CD8-positive, alpha-beta memory T cell (primary cell): Measurements from ENCODE around the gene ARSB. TPM values are rescaled to one million over a fixed set of nuclear protein-coding genes. Genes with fewer than 3 reads are reported as not detected.
A peak's percentile ranks its signal among the peaks of the same experiment; 100 is the strongest.

Source experiments
- CTCF ChIA-PET: fragments of 350-600 bp; sonication (Branson Sonifier 250); formaldehyde crosslinking; loops from one replicate; lab custom pipeline; 2021; ENCODE audit warnings: antibody characterized with exemption; lab: Charles Lee
- POLR2A ChIA-PET: fragments of 350-600 bp; sonication (Branson Sonifier 250); formaldehyde crosslinking; loops from one replicate; lab custom pipeline; 2021; ENCODE audit warnings: antibody characterized with exemption; lab: Charles Lee
- DNase-seq, 5 donors: peaks; one replicate each; pipeline versions ENCODE4 v3.0.0 to v3.0.0-alpha.2; 2020 to 2022; ENCODE audit warnings: mixed read lengths in 1 of 5
- H3K27ac ChIP-seq: one replicate; pipeline ENCODE4 v1.7.0; 2013; ENCODE audit warnings: low read depth, mild to moderate bottlenecking, low read length, moderate library complexity
- H3K27me3 ChIP-seq: 2 replicates; pipeline ENCODE4 v1.7.0; 2013; ENCODE audit warnings: low read length, mild to moderate bottlenecking; ENCODE audit not compliant: insufficient read depth, poor library complexity, severe bottlenecking
- H3K36me3 ChIP-seq: 2 replicates; pipeline ENCODE4 v1.7.0; 2013; ENCODE audit warnings: mild to moderate bottlenecking, low read length, moderate library complexity; ENCODE audit not compliant: insufficient read depth
- H3K4me1 ChIP-seq: 2 replicates; pipeline ENCODE4 v1.7.0; 2013; ENCODE audit warnings: mild to moderate bottlenecking, low read length, moderate library complexity; ENCODE audit not compliant: insufficient read depth
- H3K4me3 ChIP-seq: 2 replicates; pipeline ENCODE4 v1.7.0; 2013; ENCODE audit warnings: mild to moderate bottlenecking, low read length
- H3K9me3 ChIP-seq: 2 replicates; pipeline ENCODE4 v1.7.0; 2013; ENCODE audit warnings: mild to moderate bottlenecking, low read length
- H3K27ac Mint-ChIP-seq, 8 donors: one replicate each; pipeline ENCODE4 v1.8.0; 2020 to 2021; ENCODE audit warnings: mixed read lengths in 8 of 8, mild to moderate bottlenecking in 6 of 8, inconsistent platforms in 3 of 8, moderate library complexity in 3 of 8
- H3K27me3 Mint-ChIP-seq, 2 donors: one replicate each; pipeline ENCODE4 v1.8.0; 2020 to 2021; ENCODE audit warnings: mixed read lengths in 2 of 2, mild to moderate bottlenecking in 1 of 2, moderate library complexity in 1 of 2
- H3K36me3 Mint-ChIP-seq, 3 donors: one replicate each; pipeline ENCODE4 v1.8.0; 2020 to 2021; ENCODE audit warnings: mixed read lengths in 3 of 3, inconsistent platforms in 1 of 3, mild to moderate bottlenecking in 1 of 3
- H3K4me1 Mint-ChIP-seq, 3 donors: one replicate each; pipeline ENCODE4 v1.8.0; 2020 to 2021; ENCODE audit warnings: mixed read lengths in 3 of 3, inconsistent platforms in 1 of 3, mild to moderate bottlenecking in 1 of 3
- H3K4me3 Mint-ChIP-seq, 7 donors: one replicate each; pipeline ENCODE4 v1.8.0; 2020 to 2021; ENCODE audit warnings: mixed read lengths in 7 of 7, mild to moderate bottlenecking in 6 of 7, moderate library complexity in 4 of 7, inconsistent platforms in 2 of 7
- H3K9me3 Mint-ChIP-seq, 5 donors: one replicate each; pipeline ENCODE4 v1.8.0; 2020 to 2022; ENCODE audit warnings: mixed read lengths in 5 of 5, mild to moderate bottlenecking in 3 of 5, moderate library complexity in 2 of 5, inconsistent platforms in 1 of 5
- polyA plus RNA-seq: library from polyadenylated mRNA; unstranded; fragments of 300-500 nt; fragmentation: Illumina TruSeq; gene quantifications from one replicate; pipeline ENCODE4 v1.2.3, GENCODE V29; 2021
- total RNA-seq, 2 experiments: library from RNA; stranded (reverse); gene quantifications; one replicate each; pipeline ENCODE4 v1.2.3, GENCODE V29; 2021

Gene ARSB
- total and polyA plus RNA-seq, 3 experiments from 2014 or later, result 5.1 to 19.9 (median 19.6) TPM

- Mint-ChIP-seq H3K9me3 (peaks cover 0 to under 1% (median 0%) of the 10 kb centered on the region in 5 donors), H3K27ac (peak overlapping the region in 1 of 8 donors; percentile 18), H3K27me3 (no peaks in the 10 kb centered on the region), H3K4me1 (no peaks in the 10 kb centered on the region), H3K4me3 (no peak overlapping the region), H3K36me3 (peaks cover 3 to 23% (median 10%) of the 10 kb centered on the region in 3 donors)
- no peak for DNase-seq
- H3K9me3 ChIP-seq, result no peaks in the 10 kb centered on the region
- H3K36me3 ChIP-seq, result no peaks in the 10 kb centered on the region
- ChIA-PET POLR2A (no interaction called here), CTCF (interaction anchor here (1.1 kb wide), 1 partner anchor 14 kb away, joined by 3 read pairs; no protein-coding TSS in a partner anchor)
- no peak overlapping the region for H3K4me3 ChIP-seq
- no peaks in the 10 kb centered on the region for H3K27me3 ChIP-seq
- no peak overlapping the region for H3K27ac ChIP-seq
- no peaks in the 10 kb centered on the region for H3K4me1 ChIP-seq
Observed at GRCh38 chr5:78792345-78793055, 192.6 kb downstream of the ARSB start.

- no peak overlapping the region for H3K4me3 Mint-ChIP-seq
- no peak overlapping the region for H3K27ac ChIP-seq
- no peak overlapping the region for H3K27ac Mint-ChIP-seq
- no peaks in the 10 kb centered on the region for H3K4me1 Mint-ChIP-seq
- H3K4me1 ChIP-seq, result no peaks in the 10 kb centered on the region
- POLR2A ChIA-PET, result no interaction called here
- peaks cover 3 to 27% (median 8%) of the 10 kb centered on the region in 3 donors for H3K36me3 Mint-ChIP-seq
- H3K4me3 ChIP-seq, result no peak overlapping the region
- CTCF ChIA-PET, result interaction anchor here (1.1 kb wide), 1 partner anchor 15 kb away, joined by 3 read pairs; no protein-coding TSS in a partner anchor
- no peak for DNase-seq
- no peaks in the 10 kb centered on the region for H3K36me3 ChIP-seq
- H3K9me3 ChIP-seq, result no peaks in the 10 kb centered on the region
- peaks cover 0 to 2% (median 0%) of the 10 kb centered on the region in 5 donors for H3K9me3 Mint-ChIP-seq
- H3K27me3 ChIP-seq, result no peaks in the 10 kb centered on the region
- H3K27me3 Mint-ChIP-seq, result no peaks in the 10 kb centered on the region
Observed at GRCh38 chr5:78791501-78792100, 193.5 kb downstream of the ARSB start.

GRCh38 chr5:78787783-78788182 lies 197.3 kb downstream of the ARSB start:
- CTCF ChIA-PET, result no interaction called here
- POLR2A ChIA-PET, result no interaction called here
- H3K9me3 Mint-ChIP-seq, result peaks cover 0 to 3% (median 0%) of the 10 kb centered on the region in 5 donors
- H3K27ac ChIP-seq, result no peak overlapping the region
- no peaks in the 10 kb centered on the region for H3K36me3 ChIP-seq
- no peaks in the 10 kb centered on the region for H3K27me3 Mint-ChIP-seq
- peaks cover 2 to 13% (median 12%) of the 10 kb centered on the region in 3 donors for H3K4me1 Mint-ChIP-seq
- no peaks in the 10 kb centered on the region for H3K9me3 ChIP-seq
- DNase-seq, result no peak
- H3K36me3 Mint-ChIP-seq, result peaks cover 6 to 28% (median 10%) of the 10 kb centered on the region in 3 donors
- no peaks in the 10 kb centered on the region for H3K4me1 ChIP-seq
- H3K27ac Mint-ChIP-seq, result no peak overlapping the region
- no peak overlapping the region for H3K4me3 Mint-ChIP-seq
- no peaks in the 10 kb centered on the region for H3K27me3 ChIP-seq
- H3K4me3 ChIP-seq, result no peak overlapping the region

GRCh38 chr5:78785454-78785853 lies 199.7 kb downstream of the ARSB start:
- no peaks in the 10 kb centered on the region for H3K27me3 Mint-ChIP-seq
- CTCF ChIA-PET, result no interaction called here
- H3K9me3 ChIP-seq, result no peaks in the 10 kb centered on the region
- no peak overlapping the region for H3K27ac ChIP-seq
- no peak overlapping the region for H3K4me3 Mint-ChIP-seq
- peaks cover 0 to 3% (median 0%) of the 10 kb centered on the region in 5 donors for H3K9me3 Mint-ChIP-seq
- H3K4me1 Mint-ChIP-seq, result peaks cover 2 to 13% (median 12%) of the 10 kb centered on the region in 3 donors
- H3K36me3 Mint-ChIP-seq, result peaks cover 21 to 43% (median 22%) of the 10 kb centered on the region in 3 donors
- no peak for DNase-seq
- H3K36me3 ChIP-seq, result no peaks in the 10 kb centered on the region
- no peak overlapping the region for H3K4me3 ChIP-seq
- H3K27me3 ChIP-seq, result no peaks in the 10 kb centered on the region
- no peak overlapping the region for H3K27ac Mint-ChIP-seq
- POLR2A ChIA-PET, result no interaction called here
- no peaks in the 10 kb centered on the region for H3K4me1 ChIP-seq

GRCh38 chr5:78783434-78784130 lies 201.5 kb downstream of the ARSB start:
- Histone ChIP-seq H3K4me3 (no peak overlapping the region), H3K4me1 (no peaks in the 10 kb centered on the region), H3K9me3 (no peaks in the 10 kb centered on the region), H3K27me3 (no peaks in the 10 kb centered on the region), H3K36me3 (no peaks in the 10 kb centered on the region), H3K27ac (no peak overlapping the region)
- no peaks in the 10 kb centered on the region for H3K27me3 Mint-ChIP-seq
- DNase-seq, result no peak
- peaks cover 23 to 48% (median 37%) of the 10 kb centered on the region in 3 donors for H3K36me3 Mint-ChIP-seq
- H3K9me3 Mint-ChIP-seq, result peaks cover 0 to 3% (median 0%) of the 10 kb centered on the region in 5 donors
- ChIA-PET CTCF (no interaction called here), POLR2A (no interaction called here)
- H3K4me1 Mint-ChIP-seq, result peaks cover 2 to 13% (median 12%) of the 10 kb centered on the region in 3 donors
- H3K27ac Mint-ChIP-seq, result peak overlapping the region in 1 of 8 donors; percentile 57
- peak overlapping the region in 1 of 7 donors; percentile 36 for H3K4me3 Mint-ChIP-seq

- H3K27ac Mint-ChIP-seq, result no peak overlapping the region
- POLR2A ChIA-PET, result no interaction called here
- peaks cover 2 to 13% (median 12%) of the 10 kb centered on the region in 3 donors for H3K4me1 Mint-ChIP-seq
- no peak overlapping the region for H3K4me3 Mint-ChIP-seq
- H3K9me3 Mint-ChIP-seq, result peaks cover 0 to 3% (median 0%) of the 10 kb centered on the region in 5 donors
- no peaks in the 10 kb centered on the region for H3K36me3 ChIP-seq
- DNase-seq, result no peak
- CTCF ChIA-PET, result no interaction called here
- no peaks in the 10 kb centered on the region for H3K27me3 Mint-ChIP-seq
- H3K27ac ChIP-seq, result no peak overlapping the region
- H3K4me1 ChIP-seq, result no peaks in the 10 kb centered on the region
- peaks cover 23 to 55% (median 41%) of the 10 kb centered on the region in 3 donors for H3K36me3 Mint-ChIP-seq
- no peaks in the 10 kb centered on the region for H3K27me3 ChIP-seq
- no peaks in the 10 kb centered on the region for H3K9me3 ChIP-seq
- H3K4me3 ChIP-seq, result no peak overlapping the region
Observed at GRCh38 chr5:78782728-78783127, 202.4 kb downstream of the ARSB start.

GRCh38 chr5:78781611-78782286 lies 203.4 kb downstream of the ARSB start:
- H3K4me1 ChIP-seq, result no peaks in the 10 kb centered on the region
- ChIA-PET CTCF (no interaction called here), POLR2A (no interaction called here)
- no peak overlapping the region for H3K27ac ChIP-seq
- no peak overlapping the region for H3K27ac Mint-ChIP-seq
- H3K27me3 Mint-ChIP-seq, result no peaks in the 10 kb centered on the region
- DNase-seq, result no peak
- no peaks in the 10 kb centered on the region for H3K36me3 ChIP-seq
- peaks cover 21 to 45% (median 41%) of the 10 kb centered on the region in 3 donors for H3K36me3 Mint-ChIP-seq
- no peak overlapping the region for H3K4me3 ChIP-seq
- no peaks in the 10 kb centered on the region for H3K9me3 ChIP-seq
- H3K4me3 Mint-ChIP-seq, result no peak overlapping the region
- peaks cover 0 to 3% (median 0%) of the 10 kb centered on the region in 5 donors for H3K9me3 Mint-ChIP-seq
- peaks cover 2 to 13% (median 12%) of the 10 kb centered on the region in 3 donors for H3K4me1 Mint-ChIP-seq
- no peaks in the 10 kb centered on the region for H3K27me3 ChIP-seq
